HCT116 (cell line): ENCODE results near the gene PXDN. TPM values are rescaled to one million over a fixed set of nuclear protein-coding genes. Genes with fewer than 3 reads are reported as not detected.
A peak's percentile ranks its signal among the peaks of the same experiment; 100 is the strongest.

Experiments
- ATAC-seq: fragments of 200-7000 bp; cut with Tn5 transposase; 2 replicates; pipeline ENCODE4 v1.9.1; 2020; ENCODE audit warnings: mild to moderate bottlenecking, moderate library complexity
- BruUV-seq: library from RNA; stranded (reverse); fragments of 400-500 nt; replicated peaks from 2 replicates; lab custom pipeline; 2021; lab: Mats Ljungman, UMichigan
- CTCF ChIA-PET: fragments of 300-600 bp; sonication (Branson Sonifier 250); formaldehyde crosslinking; loops from one replicate; lab custom pipeline; 2021; ENCODE audit warnings: antibody characterized with exemption; lab: Charles Lee
- POLR2A ChIA-PET: fragments of 300-600, 350-600 bp; sonication (Branson Sonifier 250); formaldehyde crosslinking; loops from one replicate; lab custom pipeline; 2021; ENCODE audit warnings: antibody characterized with exemption; lab: Charles Lee
- RAD21 ChIA-PET, 2 experiments: fragments of 300-600 bp; sonication (Branson Sonifier 250); formaldehyde crosslinking; loops; one replicate each; lab custom pipeline; 2023; ENCODE audit warnings: low total read pairs in 2 of 2; ENCODE audit not compliant: uncharacterized antibody in 2 of 2, unreplicated experiment in 2 of 2, low non-redundant PET in 1 of 2; lab: Charles Lee
- DNase-seq: peaks from one replicate; pipeline ENCODE4 v3.0.0-alpha.2; 2010; ENCODE audit warnings: low read depth, low spot score
- H2AFZ ChIP-seq: fragments of 200-600 bp; shearing (Covaris generic), sonication (generic); 2 replicates; pipeline ENCODE4 v1.6.1; 2017; ENCODE audit warnings: low read depth, mixed run types, mixed read lengths, antibody characterized with exemption, low read length; ENCODE audit not compliant: poor library complexity, severe bottlenecking
- H3K27ac ChIP-seq: 2 replicates; pipeline ENCODE4 v1.5.1; 2012; ENCODE audit warnings: low read depth, low read length
- H3K27me3 ChIP-seq: fragments of 200-600 bp; sonication (generic); 2 replicates; pipeline ENCODE4 v1.6.1; 2016; ENCODE audit warnings: mixed run types, low read length, mixed read lengths; ENCODE audit not compliant: insufficient read depth
- H3K36me3 ChIP-seq, 2 experiments: fragments of 200-500 bp in 1 of 2; fragments of 200-600 bp in 1 of 2; sonication (Bioruptor generic) in 1 of 2; sonication (generic) in 1 of 2; 2 replicates each; pipeline versions ENCODE4 v1.5.1 to v1.6.1; 2014 to 2016; ENCODE audit warnings: low read length in 2 of 2, inconsistent platforms in 1 of 2, mixed read lengths in 1 of 2, mixed run types in 1 of 2; ENCODE audit not compliant: insufficient read depth in 2 of 2, control insufficient read depth in 1 of 2
- H3K4me1 ChIP-seq, 2 experiments: fragments of 200-600 bp in 1 of 2; sonication (generic) in 1 of 2; 2 replicates each; pipeline versions ENCODE4 v1.5.1 to v1.6.1; 2012 to 2017; ENCODE audit warnings: low read length in 2 of 2, inconsistent platforms in 1 of 2, mild to moderate bottlenecking in 1 of 2, mixed read lengths in 1 of 2, mixed run types in 1 of 2, moderate library complexity in 1 of 2; ENCODE audit not compliant: insufficient read depth in 2 of 2, control insufficient read depth in 1 of 2
- H3K4me2 ChIP-seq: fragments of 200-600 bp; sonication (generic); 2 replicates; pipeline ENCODE4 v1.6.1; 2017; ENCODE audit warnings: mixed run types, low read length, mixed read lengths
- H3K4me3 ChIP-seq, 2 experiments: fragments of 200-600 bp in 1 of 2; sonication (generic) in 1 of 2; replicated peaks in 1 of 2; 2 replicates each; pipeline ENCODE4 v1.5.1; 2011 to 2016; ENCODE audit warnings: low read length in 2 of 2, control low read depth in 1 of 2, low read depth in 1 of 2, mild to moderate bottlenecking in 1 of 2, mixed read lengths in 1 of 2, mixed run types in 1 of 2
- H3K79me2 ChIP-seq: fragments of 200-600 bp; sonication (generic); 2 replicates; pipeline ENCODE4 v1.6.1; 2017; ENCODE audit warnings: mild to moderate bottlenecking, mixed run types, low read length, moderate library complexity, mixed read lengths; ENCODE audit not compliant: insufficient read depth
- H3K9ac ChIP-seq: fragments of 200-600 bp; sonication (generic); 2 replicates; pipeline ENCODE4 v1.6.1; 2016; ENCODE audit warnings: low read length, mixed read lengths
- H3K9me2 ChIP-seq: fragments of 200-600 bp; sonication (generic), shearing (Covaris generic); 2 replicates; pipeline ENCODE4 v1.6.1; 2017; ENCODE audit warnings: mixed run types, mild to moderate bottlenecking, moderate library complexity; ENCODE audit not compliant: insufficient read depth
- H3K9me3 ChIP-seq, 2 experiments: fragments of 200-500 bp in 1 of 2; fragments of 200-600 bp in 1 of 2; sonication (Bioruptor generic) in 1 of 2; sonication (generic) in 1 of 2; 2 replicates each; pipeline ENCODE4 v1.6.1; 2014 to 2017; ENCODE audit warnings: low read length in 2 of 2, mixed read lengths in 2 of 2, inconsistent platforms in 1 of 2, low read depth in 1 of 2, mild to moderate bottlenecking in 1 of 2, mixed run types in 1 of 2, moderate library complexity in 1 of 2; ENCODE audit not compliant: control insufficient read depth in 1 of 2, insufficient read depth in 1 of 2
- H4K20me1 ChIP-seq: fragments of 200-600 bp; sonication (generic), shearing (Covaris generic); 2 replicates; pipeline ENCODE4 v1.6.1; 2017; ENCODE audit warnings: mixed run types, mild to moderate bottlenecking, moderate library complexity; ENCODE audit not compliant: insufficient read depth
- CEBPB ChIP-seq: IDR thresholded peaks from 2 replicates; pipeline ENCODE4 v1.6.1; 2012; ENCODE audit warnings: low read depth
- CTCF ChIP-seq, 3 experiments: fragments of 200-600 bp in 1 of 3; sonication (generic) in 1 of 3; IDR thresholded peaks in 2 of 3; conservative IDR thresholded peaks in 1 of 3; 2 replicates each; pipeline ENCODE4 v1.5.1; 2012 to 2017; ENCODE audit warnings: low read depth in 2 of 3, low read length in 2 of 3, antibody characterized with exemption in 1 of 3, borderline replicate concordance in 1 of 3, control low read depth in 1 of 3, mild to moderate bottlenecking in 1 of 3, mixed read lengths in 1 of 3, mixed run types in 1 of 3, moderate library complexity in 1 of 3; ENCODE audit not compliant: insufficient read depth in 1 of 3
- EZH2 ChIP-seq: fragments of 200-600 bp; sonication (generic); IDR thresholded peaks from 2 replicates; pipeline ENCODE4 v1.6.1; 2017; ENCODE audit warnings: antibody characterized with exemption, mixed run types
- FOSL1 ChIP-seq: IDR thresholded peaks from 2 replicates; pipeline ENCODE4 v1.6.1; 2012; ENCODE audit warnings: low read depth
- JUND ChIP-seq: IDR thresholded peaks from 2 replicates; pipeline ENCODE4 v1.6.1; 2012
- RAD21 ChIP-seq: IDR thresholded peaks from 2 replicates; pipeline ENCODE4 v1.6.1; 2012; ENCODE audit warnings: low read depth, mild to moderate bottlenecking
- SIN3A ChIP-seq: IDR thresholded peaks from 2 replicates; pipeline ENCODE4 v1.6.1; 2012; ENCODE audit warnings: low read depth
- SP1 ChIP-seq: IDR thresholded peaks from 2 replicates; pipeline ENCODE4 v1.6.1; 2012; ENCODE audit warnings: low read depth
- SRF ChIP-seq: IDR thresholded peaks from 2 replicates; pipeline ENCODE4 v1.6.1; 2012; ENCODE audit warnings: low read depth
- TCF7L2 ChIP-seq: IDR thresholded peaks from 2 replicates; pipeline ENCODE4 v1.7.0; 2011; ENCODE audit warnings: borderline replicate concordance, inconsistent platforms; ENCODE audit not compliant: insufficient read depth, insufficient read length; ENCODE audit errors: extremely low read depth
- YY1 ChIP-seq: IDR thresholded peaks from 2 replicates; pipeline ENCODE4 v1.6.1; 2011; ENCODE audit warnings: low read length, low read depth, moderate library complexity, mild to moderate bottlenecking; ENCODE audit not compliant: insufficient replicate concordance; ENCODE audit errors: extremely low read depth
- ZFX ChIP-seq: fragments of 450-650 bp; IDR thresholded peaks from 2 replicates; pipeline ENCODE4 v1.6.1; 2017
- intact Hi-C: fragments of 100-400 bp; cut with micrococcal nuclease; formaldehyde crosslinking; loops from 2 replicates; pipeline ENCODE4 v1.10.0; 2022
- total RNA-seq: library from RNA; stranded (reverse); gene quantifications from one replicate; pipeline ENCODE4 v1.2.1, GENCODE V29; 2021; ENCODE audit not compliant: unreplicated experiment
- TF ChIP-seq, protein P1 (sequence below): IDR thresholded peaks from 2 replicates; pipeline ENCODE4 v1.6.1; 2011; ENCODE audit warnings: mild to moderate bottlenecking, low read length, moderate library complexity; ENCODE audit not compliant: insufficient replicate concordance; ENCODE audit errors: extremely low read depth

Gene PXDN
- total RNA-seq, 1 experiment from 2014 or later, result 10.7 TPM

DNA sequence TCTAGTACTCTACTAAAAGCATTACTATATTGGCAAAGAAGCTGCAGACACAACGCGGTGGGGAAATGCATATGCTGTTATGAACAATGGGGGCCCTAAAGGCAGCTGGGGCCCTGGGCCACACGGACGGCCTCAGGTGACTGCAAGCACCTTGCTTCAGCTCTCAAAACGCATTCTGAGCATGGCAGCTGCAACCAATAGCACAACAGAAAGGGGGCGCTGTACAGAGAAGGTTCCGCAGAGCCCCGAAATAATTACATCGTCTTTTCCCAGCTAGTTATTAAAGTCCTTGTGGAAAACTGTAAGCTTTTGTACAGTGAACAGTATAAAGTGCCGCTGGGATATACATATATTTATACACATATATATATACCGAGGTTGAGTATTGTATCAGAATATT is 45.3 kb upstream of the PXDN start:
- CTCF ChIA-PET, result no interaction called here

DNA sequence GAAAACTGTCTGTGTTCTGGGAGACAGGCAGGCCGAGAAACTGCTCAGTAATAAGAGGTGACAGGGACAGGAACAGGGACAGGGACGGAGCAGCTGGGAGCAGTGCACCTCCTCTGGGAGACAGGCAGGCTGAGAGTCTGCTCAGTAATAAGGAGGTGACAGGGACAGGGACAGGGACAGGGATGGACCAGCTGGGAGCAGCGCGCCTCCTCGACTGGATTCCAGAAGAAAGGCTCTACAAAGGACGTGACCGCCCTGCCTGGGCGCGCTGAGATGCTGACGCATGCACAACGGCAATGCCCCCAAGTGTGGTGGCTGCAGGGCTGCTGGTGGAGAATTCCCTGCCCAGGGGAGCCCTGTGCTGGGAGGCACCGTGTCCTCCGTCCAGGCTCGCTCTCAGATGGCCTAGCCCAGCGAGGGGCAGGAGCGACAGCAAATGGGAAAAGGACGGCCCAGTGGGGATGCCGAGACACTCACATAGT is 44.2 kb upstream of the PXDN start:
- Histone ChIP-seq H4K20me1 (no peaks in the 10 kb centered on the region), H3K79me2 (no peaks in the 10 kb centered on the region), H3K4me1 (no peaks in the 10 kb centered on the region), H3K27me3 (peaks cover 4% of the 10 kb centered on the region; the same call in 1 of the 2 replicates), H3K36me3 (no peaks in the 10 kb centered on the region), H3K4me2 (no peak overlapping the region), H3K27ac (no peak overlapping the region), H3K9ac (no peak overlapping the region), H2AFZ (no peak overlapping the region), H3K9me3 (no peaks in the 10 kb centered on the region), H3K9me2 (no peaks in the 10 kb centered on the region), H3K4me3 (no peak overlapping the region)
- ChIA-PET POLR2A (no interaction called here), RAD21 (no interaction called here), CTCF (no interaction called here)
- DNase-seq (no peak), ATAC-seq (no peak)
- no TSS peak for BruUV-seq
- intact Hi-C loops, result no loop called here
- TF ChIP-seq RAD21 (no peak), FOSL1 (no peak), EZH2 (no peak), ZFX (no peak), YY1 (no peak), SP1 (no peak), SIN3A (no peak), CEBPB (no peak), SRF (no peak), TCF7L2 (no peak)
- TF ChIP-seq, protein P1, sequence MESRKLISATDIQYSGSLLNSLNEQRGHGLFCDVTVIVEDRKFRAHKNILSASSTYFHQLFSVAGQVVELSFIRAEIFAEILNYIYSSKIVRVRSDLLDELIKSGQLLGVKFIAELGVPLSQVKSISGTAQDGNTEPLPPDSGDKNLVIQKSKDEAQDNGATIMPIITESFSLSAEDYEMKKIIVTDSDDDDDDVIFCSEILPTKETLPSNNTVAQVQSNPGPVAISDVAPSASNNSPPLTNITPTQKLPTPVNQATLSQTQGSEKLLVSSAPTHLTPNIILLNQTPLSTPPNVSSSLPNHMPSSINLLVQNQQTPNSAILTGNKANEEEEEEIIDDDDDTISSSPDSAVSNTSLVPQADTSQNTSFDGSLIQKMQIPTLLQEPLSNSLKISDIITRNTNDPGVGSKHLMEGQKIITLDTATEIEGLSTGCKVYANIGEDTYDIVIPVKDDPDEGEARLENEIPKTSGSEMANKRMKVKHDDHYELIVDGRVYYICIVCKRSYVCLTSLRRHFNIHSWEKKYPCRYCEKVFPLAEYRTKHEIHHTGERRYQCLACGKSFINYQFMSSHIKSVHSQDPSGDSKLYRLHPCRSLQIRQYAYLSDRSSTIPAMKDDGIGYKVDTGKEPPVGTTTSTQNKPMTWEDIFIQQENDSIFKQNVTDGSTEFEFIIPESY, result no peak

More for the DNA sequence above, 45.3 kb upstream of the PXDN start:
- no peak for DNase-seq
- no peak for ATAC-seq
- Histone ChIP-seq H3K36me3 (no peaks in the 10 kb centered on the region), H3K9ac (no peak overlapping the region), H3K4me2 (no peak overlapping the region), H3K9me3 (no peaks in the 10 kb centered on the region), H3K27me3 (peaks cover 4% of the 10 kb centered on the region; the same call in 1 of the 2 replicates), H3K4me3 (no peak overlapping the region), H4K20me1 (no peaks in the 10 kb centered on the region), H3K4me1 (no peaks in the 10 kb centered on the region), H3K9me2 (no peaks in the 10 kb centered on the region), H3K27ac (no peak overlapping the region), H3K79me2 (no peaks in the 10 kb centered on the region), H2AFZ (no peak overlapping the region)
- RAD21 ChIA-PET, result no interaction called here
- no peak for TF ChIP-seq JUND
- TF ChIP-seq CTCF (IDR thresholded peaks at IDR 0.05 in 2 of 3, conservative IDR thresholded peaks at IDR 0.05 in 1 of 3; ENCODE audit: borderline replicate concordance in 1 of 3, insufficient read depth in 1 of 3, low read depth in 2 of 3, low read length in 2 of 3), result peak in 2 of 3 experiments; percentile 34 to 40; a peak in 4 of 6 replicates
- no TSS peak for BruUV-seq
- intact Hi-C loops, result no loop called here
- POLR2A ChIA-PET, result no interaction called here
